Muscle layer of duodenum (tissue), 2 donors: ENCODE data around the gene ASCL5.
A peak's percentile ranks its signal among the peaks of the same experiment; 100 is the strongest.
"Not testable (repeated sequence)": the region's sequence is repeated elsewhere in the genome, so short reads cannot be mapped to it uniquely, and the experiment has no call there.

Experiments used
- H3K27ac ChIP-seq: one replicate; pipeline ENCODE4 v1.7.0; 2013; ENCODE audit warnings: mild to moderate bottlenecking, low read length
- H3K27me3 ChIP-seq: one replicate; pipeline ENCODE4 v1.7.0; 2013; ENCODE audit warnings: low read depth, mild to moderate bottlenecking, control low read depth, low read length
- H3K36me3 ChIP-seq, 2 donors: one replicate each; pipeline ENCODE4 v1.7.0; 2013; ENCODE audit warnings: low read length in 2 of 2, control low read depth in 1 of 2, mild to moderate bottlenecking in 1 of 2; ENCODE audit not compliant: insufficient read depth in 2 of 2, control insufficient read depth in 1 of 2
- H3K4me1 ChIP-seq, 2 donors: one replicate each; pipeline ENCODE4 v1.7.0; 2013; ENCODE audit warnings: low read length in 2 of 2, mild to moderate bottlenecking in 2 of 2, control low read depth in 1 of 2, moderate library complexity in 1 of 2; ENCODE audit not compliant: insufficient read depth in 2 of 2, control insufficient read depth in 1 of 2
- H3K4me3 ChIP-seq, 2 donors: one replicate each; pipeline ENCODE4 v1.7.0; 2013; ENCODE audit warnings: low read length in 2 of 2, low read depth in 1 of 2, mild to moderate bottlenecking in 1 of 2
- H3K9me3 ChIP-seq, 2 donors: one replicate each; pipeline ENCODE4 v1.7.0; 2013; ENCODE audit warnings: low read length in 2 of 2, control low read depth in 1 of 2, mild to moderate bottlenecking in 1 of 2; ENCODE audit not compliant: control insufficient read depth in 1 of 2
- donor health status: healthy.

The ASCL5 gene

GRCh38 chr1:201167041-201167991 is 40.3 kb upstream of the ASCL5 start:
- Histone ChIP-seq H3K9me3 (no peaks in the 10 kb centered on the region), H3K4me3 (no peak overlapping the region), H3K27me3 (no peaks in the 10 kb centered on the region), H3K27ac (no peak overlapping the region), H3K4me1 (peaks cover 0 to 6% of the 10 kb centered on the region in 2 donors), H3K36me3 (no peaks in the 10 kb centered on the region)

GRCh38 chr1:201164645-201165044 is 37.7 kb upstream of the ASCL5 start:
- H3K4me3 ChIP-seq: no peak overlapping the region
- H3K27me3 ChIP-seq: no peaks in the 10 kb centered on the region
- H3K36me3 ChIP-seq: no peaks in the 10 kb centered on the region
- no peak overlapping the region for H3K27ac ChIP-seq
- H3K4me1 ChIP-seq: no peaks in the 10 kb centered on the region
- no peaks in the 10 kb centered on the region for H3K9me3 ChIP-seq

- no peaks in the 10 kb centered on the region for H3K4me1 ChIP-seq
- H3K9me3 ChIP-seq: no peaks in the 10 kb centered on the region
- no peaks in the 10 kb centered on the region for H3K27me3 ChIP-seq
- H3K4me3 ChIP-seq: no peak overlapping the region
- H3K27ac ChIP-seq: no peak overlapping the region
- no peaks in the 10 kb centered on the region for H3K36me3 ChIP-seq
Observed at GRCh38 chr1:201163707-201164106, 36.7 kb upstream of the ASCL5 start.

GRCh38 chr1:201163036-201163435 is 36.1 kb upstream of the ASCL5 start:
- H3K4me1 ChIP-seq, H3K27me3 ChIP-seq, H3K27ac ChIP-seq, H3K4me3 ChIP-seq, H3K9me3 ChIP-seq, H3K36me3 ChIP-seq: not testable (repeated sequence)

GRCh38 chr1:201157949-201158348 is 31.0 kb upstream of the ASCL5 start:
- Histone ChIP-seq H3K27ac (no peak overlapping the region), H3K36me3 (no peaks in the 10 kb centered on the region), H3K4me1 (peaks cover 6 to 15% of the 10 kb centered on the region in 2 donors), H3K9me3 (no peaks in the 10 kb centered on the region), H3K27me3 (no peaks in the 10 kb centered on the region), H3K4me3 (no peak overlapping the region)

- no peaks in the 10 kb centered on the region for H3K9me3 ChIP-seq
- H3K27ac ChIP-seq: no peak overlapping the region
- peaks cover 9 to 20% of the 10 kb centered on the region in 2 donors for H3K4me1 ChIP-seq
- no peak overlapping the region for H3K4me3 ChIP-seq
- no peaks in the 10 kb centered on the region for H3K27me3 ChIP-seq
- H3K36me3 ChIP-seq: no peaks in the 10 kb centered on the region
Observed at GRCh38 chr1:201156819-201157218, 29.8 kb upstream of the ASCL5 start.

GRCh38 chr1:201156346-201156745 is 29.4 kb upstream of the ASCL5 start:
- Histone ChIP-seq H3K4me3 (no peak overlapping the region), H3K27ac (no peak overlapping the region), H3K4me1 (peaks cover 9 to 20% of the 10 kb centered on the region in 2 donors), H3K9me3 (no peaks in the 10 kb centered on the region), H3K36me3 (peaks cover under 1 to 5% of the 10 kb centered on the region in 2 donors), H3K27me3 (no peaks in the 10 kb centered on the region)

- H3K4me1 ChIP-seq: peaks cover 9 to 20% of the 10 kb centered on the region in 2 donors
- H3K4me3 ChIP-seq: no peak overlapping the region
- no peaks in the 10 kb centered on the region for H3K9me3 ChIP-seq
- peaks cover 8 to 15% of the 10 kb centered on the region in 2 donors for H3K36me3 ChIP-seq
- no peak overlapping the region for H3K27ac ChIP-seq
- H3K27me3 ChIP-seq: no peaks in the 10 kb centered on the region
Observed at GRCh38 chr1:201155354-201155753, 28.4 kb upstream of the ASCL5 start.

- H3K27me3 ChIP-seq: no peaks in the 10 kb centered on the region
- H3K4me1 ChIP-seq: peaks cover 9 to 20% of the 10 kb centered on the region in 2 donors
- H3K36me3 ChIP-seq: peaks cover 14 to 20% of the 10 kb centered on the region in 2 donors
- H3K9me3 ChIP-seq: no peaks in the 10 kb centered on the region
- H3K4me3 ChIP-seq: peak within 1 kb of the TSS; percentile 81 to 89
- peak within 1 kb of the TSS; percentile 82 for H3K27ac ChIP-seq
Observed at GRCh38 chr1:201154389-201155165, 27.6 kb upstream of the ASCL5 start, which contains the start of gene TMEM9. TMEM9 (minus strand) TSS chr1:201154474; CDS start chr1:201153923, 551 bp downstream.

- Histone ChIP-seq H3K27ac (no peak overlapping the region), H3K9me3 (no peaks in the 10 kb centered on the region), H3K4me1 (peaks cover 9 to 20% of the 10 kb centered on the region in 2 donors), H3K36me3 (peaks cover 22% of the 10 kb centered on the region in 2 donors), H3K27me3 (no peaks in the 10 kb centered on the region), H3K4me3 (peak overlapping the region; percentile 81 to 89)
Observed at GRCh38 chr1:201153474-201154388, 26.7 kb upstream of the ASCL5 start.
